Pancreas (tissue), 10 donors: ENCODE data around the gene HS2ST1. TPM values are rescaled to one million over a fixed set of nuclear protein-coding genes. Genes with fewer than 3 reads are reported as not detected.

Experiments used
- ATAC-seq, 4 donors: fragments of 200-7000 bp; cut with Tn5 transposase; one replicate each; pipeline versions ENCODE4 v1.8.0 to v1.9.1; 2020; ENCODE audit warnings: mild to moderate bottlenecking in 4 of 4, moderate library complexity in 4 of 4
- DNase-seq, 6 donors: peaks; one replicate each; pipeline ENCODE4 v3.0.0-alpha.2; 2020
- FAIRE-seq: peaks from 2 replicates; lab custom pipeline; 2012; peaks lifted over from hg19 to GRCh38; lab: Jason Lieb, UNC
- H3K27ac ChIP-seq, 4 donors: fragments of 200-600 bp; sonication (generic); 1 replicate in 3 of 4; 2 replicates in 1 of 4; pipeline versions ENCODE4 v1.5.0 to v1.8.0; 2020
- H3K27me3 ChIP-seq, 4 donors: fragments of 200-600 bp; one replicate each; pipeline ENCODE4 v1.8.0; 2021
- H3K36me3 ChIP-seq, 3 donors: fragments of 200-600 bp; sonication (generic) in 1 of 3; one replicate each; pipeline versions ENCODE4 v1.5.0 to v1.8.0; 2020 to 2021
- H3K4me1 ChIP-seq, 3 donors: fragments of 200-600 bp; one replicate each; pipeline ENCODE4 v1.8.0; 2021
- H3K4me3 ChIP-seq, 4 donors: fragments of 200-600 bp; sonication (generic) in 2 of 4; one replicate each; pipeline versions ENCODE4 v1.5.0 to v1.8.0; 2020 to 2021
- H3K9me3 ChIP-seq, 4 donors: fragments of 200-600 bp; one replicate each; pipeline ENCODE4 v1.8.0; 2021
- CTCF ChIP-seq, 4 donors: fragments of 200-600 bp; sonication (generic) in 3 of 4; IDR thresholded peaks; one replicate each; pipeline versions ENCODE4 v1.5.0 to v1.8.0; 2021; ENCODE audit warnings: antibody characterized with exemption in 4 of 4
- WGBS, 2 donors: extraction: QIAGEN DNeasy Blood & Tissue Kit; methylation state at CpG; one replicate each; pipeline ENCODE4 v1.1.7; 2013; 5-methylcytosine and 5-hydroxymethylcytosine counted together
- intact Hi-C, 3 donors: fragments of 100-400 bp; cut with DNase I; formaldehyde crosslinking; loops; one replicate each; pipeline versions ENCODE4 v1.11.1 to v1.14.2; 2022
- polyA plus RNA-seq, 2 donors: library from polyadenylated mRNA; stranded (reverse); fragments of 200-250 nt; gene quantifications; one replicate each; pipeline ENCODE4 v1.2.3, GENCODE V29; 2013
- total RNA-seq, 6 donors: library from RNA; stranded (reverse); fragmentation: NEBNext Ultra II Directional in 4 of 6; extraction: Animal tissue kit (Norgen Biotek cat#: 25700) in 4 of 6; gene quantifications; one replicate each; pipeline versions ENCODE4 v1.2.1 to v1.2.4, GENCODE V29; 2021 to 2023
- donor health status: healthy with polysubstance abuse.
- donor health status: DM: no; HTN: no; CAD: no; lungs with moderate emphysema.
- donor health status: DM: no; HTN: no; CAD: no.
- donor health status: control.
- donor health status: control.
- donor health status: Bipolar disorder and iron deficiency.
- donor health status: DM: yes; HTN: yes; CAD: no.
- donor health status: DM: no; HTN: no; CAD: no.
- donor health status: DM: no; HTN: no; CAD: no.
- donor health status: DM: yes; HTN: yes; CAD: no.

HS2ST1 gene
- total and polyA plus RNA-seq, 8 donors, result 2.8 to 16.1 (median 10.9) TPM

DNA sequence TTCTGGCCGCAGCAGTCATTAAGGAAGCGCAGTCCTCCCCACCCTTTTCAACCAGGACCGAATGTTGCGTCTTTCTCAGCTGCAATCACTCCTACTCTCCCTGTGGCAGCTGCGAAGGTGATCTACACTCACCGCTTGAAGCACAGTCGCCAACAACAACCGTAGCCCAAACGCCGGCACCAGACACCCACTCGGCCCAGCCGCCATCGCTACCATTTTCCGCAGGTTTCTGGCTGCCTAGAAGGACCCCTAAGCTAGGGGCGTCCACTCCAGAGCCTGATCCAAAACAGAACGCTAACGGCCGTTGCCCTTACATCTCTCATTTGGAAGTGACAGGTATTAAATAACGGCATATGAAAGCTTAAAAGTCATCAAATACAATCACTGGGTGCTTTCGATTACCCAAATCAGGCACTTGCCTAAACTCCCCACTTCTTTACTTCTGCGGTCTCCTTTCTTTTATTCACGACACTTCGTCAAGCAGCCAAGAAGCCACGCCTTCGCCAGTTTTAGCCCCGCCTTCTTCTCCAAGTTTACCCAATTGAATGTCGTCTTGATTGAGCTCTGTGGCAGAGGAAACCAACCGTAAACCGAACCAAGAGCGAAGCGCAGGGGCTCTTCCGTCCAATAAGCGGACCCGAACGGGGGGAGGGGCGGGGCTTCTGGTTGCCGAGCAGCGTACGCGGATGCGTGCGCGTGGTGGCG, 387 bp upstream of the HS2ST1 start, which contains the start of gene SELENOF:
TSS of gene SELENOF (minus strand) at position 231 of the 705 bp plus-strand sequence. CDS start at position 216, 15 bp downstream.
- Histone ChIP-seq H3K36me3 (no peaks in the 10 kb centered on the region), H3K4me1 (peaks cover 12 to 31% (median 12%) of the 10 kb centered on the region in 3 donors), H3K4me3 (peak within 1 kb of the TSS; percentile 73 to 86 (median 78)), H3K27me3 (no peaks in the 10 kb centered on the region), H3K27ac (peak within 1 kb of the TSS; percentile 83 to 97 (median 89)), H3K9me3 (no peaks in the 10 kb centered on the region)
- WGBS, 2 donors, result 1% methylated on average over 44 of the region's 44 CpGs
- peak; percentile 97 to 100 (median 100) for DNase-seq
- no peak for TF ChIP-seq CTCF (IDR thresholded peaks at IDR 0.05)
- intact Hi-C loops, result no loop called here
- peak; percentile 98 for FAIRE-seq
- ATAC-seq, result peak; percentile 90 to 95 (median 94)

GRCh38 chr1:86914998-86915736, 732 bp downstream of the HS2ST1 start:
- peaks cover 12 to 31% (median 12%) of the 10 kb centered on the region in 3 donors for H3K4me1 ChIP-seq
- H3K4me3 ChIP-seq, result peak overlapping the region; percentile 68 to 86 (median 76)
- peak; percentile 32 to 60 (median 42) for ATAC-seq
- no peaks in the 10 kb centered on the region for H3K36me3 ChIP-seq
- no peaks in the 10 kb centered on the region for H3K27me3 ChIP-seq
- DNase-seq, result peak in 5 of 6 donors; percentile 42 to 70 (median 49)
- no peak for TF ChIP-seq CTCF (IDR thresholded peaks at IDR 0.05)
- H3K27ac ChIP-seq, result peak overlapping the region; percentile 50 to 83 (median 78)
- FAIRE-seq, result no peak
- intact Hi-C loops, result no loop called here
- WGBS, 2 donors, result 0% methylated on average over 43 of the region's 43 CpGs
- no peaks in the 10 kb centered on the region for H3K9me3 ChIP-seq

GRCh38 chr1:86915737-86916235, 1.4 kb downstream of the HS2ST1 start:
- Histone ChIP-seq H3K4me1 (peaks cover 12 to 31% (median 12%) of the 10 kb centered on the region in 3 donors), H3K36me3 (no peaks in the 10 kb centered on the region), H3K27me3 (no peaks in the 10 kb centered on the region), H3K4me3 (peak overlapping the region; percentile 68 to 86 (median 76)), H3K9me3 (no peaks in the 10 kb centered on the region), H3K27ac (peak overlapping the region in 3 of 4 donors; percentile 73 to 83 (median 82))
- TF ChIP-seq CTCF (IDR thresholded peaks at IDR 0.05), result no peak
- 2% methylated on average over 14 of the region's 14 CpGs for WGBS, 2 donors
- intact Hi-C loops, result no loop called here
- DNase-seq (no peak), ATAC-seq (no peak), FAIRE-seq (no peak)

GRCh38 chr1:86916752-86917151, 2.3 kb downstream of the HS2ST1 start:
- intact Hi-C loops, result no loop called here
- Histone ChIP-seq H3K9me3 (no peaks in the 10 kb centered on the region), H3K4me3 (no peak overlapping the region), H3K4me1 (peaks cover 12 to 23% (median 12%) of the 10 kb centered on the region in 3 donors), H3K36me3 (no peaks in the 10 kb centered on the region), H3K27me3 (no peaks in the 10 kb centered on the region), H3K27ac (no peak overlapping the region)
- 73 to 98% methylated on average over 1 of the region's 1 CpG for WGBS, 2 donors
- DNase-seq (no peak), ATAC-seq (no peak), FAIRE-seq (no peak)
- no peak for TF ChIP-seq CTCF (IDR thresholded peaks at IDR 0.05)
